Prostate gland (tissue), 2 donors: ENCODE results near the gene CDC7.

ENCODE experiments used
- CTCF ChIP-seq, 4 experiments: fragments of 200-600 bp in 2 of 4; fragments of 450-650 bp in 2 of 4; sonication (generic) in 2 of 4; IDR thresholded peaks; 1 replicate in 3 of 4; 2 replicates in 1 of 4; pipeline ENCODE4 v1.5.1; 2016 to 2019; ENCODE audit warnings: antibody characterized with exemption in 4 of 4, mild to moderate bottlenecking in 2 of 4, moderate library complexity in 2 of 4
- POLR2A ChIP-seq: fragments of 450-650 bp; IDR thresholded peaks from one replicate; pipeline ENCODE4 v1.6.1; 2016; ENCODE audit warnings: antibody characterized with exemption, mild to moderate bottlenecking
- POLR2AphosphoS5 ChIP-seq: sonication (generic); formaldehyde crosslinking; IDR thresholded peaks from one replicate; pipeline ENCODE4 v1.6.1; 2017; ENCODE audit warnings: antibody characterized with exemption

GRCh38 chr1:91568261-91568660, 67.6 kb downstream of the CDC7 start:
- TF ChIP-seq POLR2AphosphoS5 (no peak), CTCF (IDR thresholded peaks at IDR 0.05) (no peak), POLR2A (no peak)
